Panc1 (cell line): Measurements from ENCODE around the gene CACNA2D3.

Experiments
- CTCF ChIP-seq: fragments of 450-650 bp; IDR thresholded peaks from 2 replicates; pipeline ENCODE4 v1.5.1; 2017; ENCODE audit warnings: mild to moderate bottlenecking
- SIN3A ChIP-seq: IDR thresholded peaks from 2 replicates; pipeline ENCODE4 v1.6.1; 2012; ENCODE audit warnings: low read depth, mild to moderate bottlenecking, low read length, moderate library complexity, borderline replicate concordance; ENCODE audit not compliant: insufficient read depth
- TCF7L2 ChIP-seq: IDR thresholded peaks from 2 replicates; pipeline ENCODE4 v1.6.1; 2011; ENCODE audit warnings: mild to moderate bottlenecking, low read depth, low read length, inconsistent platforms
- TF ChIP-seq, protein P1 (sequence below), 2 experiments: IDR thresholded peaks; 2 replicates each; pipeline ENCODE4 v1.6.1; 2011 to 2012; ENCODE audit warnings: low read depth in 2 of 2, control low read depth in 1 of 2, low read length in 1 of 2, mild to moderate bottlenecking in 1 of 2, moderate library complexity in 1 of 2; ENCODE audit not compliant: insufficient read depth in 1 of 2

- no peak for TF ChIP-seq TCF7L2
- TF ChIP-seq, protein P1, sequence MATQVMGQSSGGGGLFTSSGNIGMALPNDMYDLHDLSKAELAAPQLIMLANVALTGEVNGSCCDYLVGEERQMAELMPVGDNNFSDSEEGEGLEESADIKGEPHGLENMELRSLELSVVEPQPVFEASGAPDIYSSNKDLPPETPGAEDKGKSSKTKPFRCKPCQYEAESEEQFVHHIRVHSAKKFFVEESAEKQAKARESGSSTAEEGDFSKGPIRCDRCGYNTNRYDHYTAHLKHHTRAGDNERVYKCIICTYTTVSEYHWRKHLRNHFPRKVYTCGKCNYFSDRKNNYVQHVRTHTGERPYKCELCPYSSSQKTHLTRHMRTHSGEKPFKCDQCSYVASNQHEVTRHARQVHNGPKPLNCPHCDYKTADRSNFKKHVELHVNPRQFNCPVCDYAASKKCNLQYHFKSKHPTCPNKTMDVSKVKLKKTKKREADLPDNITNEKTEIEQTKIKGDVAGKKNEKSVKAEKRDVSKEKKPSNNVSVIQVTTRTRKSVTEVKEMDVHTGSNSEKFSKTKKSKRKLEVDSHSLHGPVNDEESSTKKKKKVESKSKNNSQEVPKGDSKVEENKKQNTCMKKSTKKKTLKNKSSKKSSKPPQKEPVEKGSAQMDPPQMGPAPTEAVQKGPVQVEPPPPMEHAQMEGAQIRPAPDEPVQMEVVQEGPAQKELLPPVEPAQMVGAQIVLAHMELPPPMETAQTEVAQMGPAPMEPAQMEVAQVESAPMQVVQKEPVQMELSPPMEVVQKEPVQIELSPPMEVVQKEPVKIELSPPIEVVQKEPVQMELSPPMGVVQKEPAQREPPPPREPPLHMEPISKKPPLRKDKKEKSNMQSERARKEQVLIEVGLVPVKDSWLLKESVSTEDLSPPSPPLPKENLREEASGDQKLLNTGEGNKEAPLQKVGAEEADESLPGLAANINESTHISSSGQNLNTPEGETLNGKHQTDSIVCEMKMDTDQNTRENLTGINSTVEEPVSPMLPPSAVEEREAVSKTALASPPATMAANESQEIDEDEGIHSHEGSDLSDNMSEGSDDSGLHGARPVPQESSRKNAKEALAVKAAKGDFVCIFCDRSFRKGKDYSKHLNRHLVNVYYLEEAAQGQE (IDR thresholded peaks at IDR 0.05; ENCODE audit: insufficient read depth in 1 of 2, low read depth in 2 of 2, low read length in 1 of 2), result no peak
- TF ChIP-seq CTCF, result no peak
- no peak for TF ChIP-seq SIN3A
Observed at GRCh38 chr3:54273791-54274190, 151.4 kb downstream of the CACNA2D3 start.
